NB4 (cell line): ENCODE results near the gene KCNMB2.

Source experiments
- POLR2A ChIP-seq: IDR thresholded peaks from 2 replicates; pipeline ENCODE4 v1.6.1; 2011; ENCODE audit warnings: mild to moderate bottlenecking; ENCODE audit not compliant: insufficient read length; ENCODE audit errors: extremely low read depth
- TF ChIP-seq, protein P1 (sequence below): IDR thresholded peaks from one replicate; pipeline ENCODE4 v1.5.1; 2012; ENCODE audit warnings: low read depth, low read length

DNA sequence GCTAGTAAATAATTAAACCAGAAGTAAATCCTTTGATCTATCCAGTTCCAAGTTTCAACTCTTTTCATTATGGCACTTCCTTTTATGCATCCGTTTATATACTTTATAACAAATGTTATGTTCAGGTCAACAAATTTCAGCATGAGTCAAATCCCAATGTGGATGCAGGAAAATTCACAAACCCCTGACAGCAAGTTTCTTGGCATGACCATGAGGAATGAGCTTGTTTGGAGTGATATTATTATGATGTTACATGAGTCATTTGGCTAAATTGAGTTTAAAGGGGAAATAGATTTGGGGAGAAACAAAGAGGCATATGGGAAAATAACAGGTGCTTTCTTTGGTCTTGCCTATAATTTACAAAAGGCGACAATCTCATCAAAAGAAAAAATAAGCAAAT is 32.1 kb upstream of the KCNMB2 start:
- no peak for TF ChIP-seq POLR2A
- TF ChIP-seq, protein P1, sequence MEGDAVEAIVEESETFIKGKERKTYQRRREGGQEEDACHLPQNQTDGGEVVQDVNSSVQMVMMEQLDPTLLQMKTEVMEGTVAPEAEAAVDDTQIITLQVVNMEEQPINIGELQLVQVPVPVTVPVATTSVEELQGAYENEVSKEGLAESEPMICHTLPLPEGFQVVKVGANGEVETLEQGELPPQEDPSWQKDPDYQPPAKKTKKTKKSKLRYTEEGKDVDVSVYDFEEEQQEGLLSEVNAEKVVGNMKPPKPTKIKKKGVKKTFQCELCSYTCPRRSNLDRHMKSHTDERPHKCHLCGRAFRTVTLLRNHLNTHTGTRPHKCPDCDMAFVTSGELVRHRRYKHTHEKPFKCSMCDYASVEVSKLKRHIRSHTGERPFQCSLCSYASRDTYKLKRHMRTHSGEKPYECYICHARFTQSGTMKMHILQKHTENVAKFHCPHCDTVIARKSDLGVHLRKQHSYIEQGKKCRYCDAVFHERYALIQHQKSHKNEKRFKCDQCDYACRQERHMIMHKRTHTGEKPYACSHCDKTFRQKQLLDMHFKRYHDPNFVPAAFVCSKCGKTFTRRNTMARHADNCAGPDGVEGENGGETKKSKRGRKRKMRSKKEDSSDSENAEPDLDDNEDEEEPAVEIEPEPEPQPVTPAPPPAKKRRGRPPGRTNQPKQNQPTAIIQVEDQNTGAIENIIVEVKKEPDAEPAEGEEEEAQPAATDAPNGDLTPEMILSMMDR = no peak
